CD4-positive, alpha-beta memory T cell (primary cell): ENCODE measurements around the gene ALDOA. TPM values are rescaled to one million over a fixed set of nuclear protein-coding genes. Genes with fewer than 3 reads are reported as not detected.
"Not testable (repeated sequence)": the region's sequence is repeated elsewhere in the genome, so short reads cannot be mapped to it uniquely, and the experiment has no call there.

Source experiments
- CTCF ChIA-PET: fragments of 350-600 bp; sonication (Branson Sonifier 250); formaldehyde crosslinking; loops from one replicate; lab custom pipeline; 2021; ENCODE audit warnings: inconsistent platforms; ENCODE audit not compliant: partially characterized antibody; lab: Charles Lee
- POLR2A ChIA-PET: fragments of 350-600 bp; sonication (Branson Sonifier 250); formaldehyde crosslinking; loops from one replicate; lab custom pipeline; 2021; ENCODE audit not compliant: partially characterized antibody; lab: Charles Lee
- DNase-seq, 5 donors: peaks; one replicate each; pipeline versions ENCODE4 v3.0.0 to v3.0.0-alpha.2; 2020 to 2022; ENCODE audit warnings: mixed read lengths in 1 of 5
- H3K27ac ChIP-seq: one replicate; pipeline ENCODE4 v1.7.0; 2013; ENCODE audit warnings: low read depth, low read length
- H3K27me3 ChIP-seq: 2 replicates; pipeline ENCODE4 v1.7.0; 2013; ENCODE audit warnings: mild to moderate bottlenecking, low read length, moderate library complexity; ENCODE audit not compliant: insufficient read depth
- H3K36me3 ChIP-seq: 2 replicates; pipeline ENCODE4 v1.7.0; 2013; ENCODE audit warnings: mild to moderate bottlenecking, low read length, moderate library complexity; ENCODE audit not compliant: insufficient read depth
- H3K4me1 ChIP-seq: 2 replicates; pipeline ENCODE4 v1.7.0; 2013; ENCODE audit warnings: mild to moderate bottlenecking, low read length, moderate library complexity; ENCODE audit not compliant: insufficient read depth
- H3K4me3 ChIP-seq, 2 donors: one replicate each; pipeline ENCODE4 v1.7.0; 2013; ENCODE audit warnings: low read length in 2 of 2, mild to moderate bottlenecking in 1 of 2
- H3K9me3 ChIP-seq, 2 donors: one replicate each; pipeline ENCODE4 v1.7.0; 2013; ENCODE audit warnings: low read length in 2 of 2, control low read depth in 1 of 2; ENCODE audit not compliant: control insufficient read depth in 1 of 2
- H3K27ac Mint-ChIP-seq, 7 donors: one replicate each; pipeline ENCODE4 v1.8.0; 2020 to 2021; ENCODE audit warnings: mixed read lengths in 7 of 7, mild to moderate bottlenecking in 6 of 7, inconsistent platforms in 3 of 7, moderate library complexity in 3 of 7
- H3K27me3 Mint-ChIP-seq, 2 donors: one replicate each; pipeline ENCODE4 v1.8.0; 2020 to 2021; ENCODE audit warnings: mixed read lengths in 2 of 2
- H3K36me3 Mint-ChIP-seq, 2 donors: one replicate each; pipeline ENCODE4 v1.8.0; 2020 to 2021; ENCODE audit warnings: mixed read lengths in 2 of 2, inconsistent platforms in 1 of 2, mild to moderate bottlenecking in 1 of 2
- H3K4me1 Mint-ChIP-seq, 4 donors: one replicate each; pipeline ENCODE4 v1.8.0; 2020 to 2021; ENCODE audit warnings: mixed read lengths in 4 of 4, mild to moderate bottlenecking in 1 of 4
- H3K4me3 Mint-ChIP-seq, 8 donors: one replicate each; pipeline ENCODE4 v1.8.0; 2020 to 2021; ENCODE audit warnings: mixed read lengths in 8 of 8, mild to moderate bottlenecking in 7 of 8, moderate library complexity in 6 of 8, inconsistent platforms in 3 of 8
- H3K9me3 Mint-ChIP-seq, 8 donors: one replicate each; pipeline ENCODE4 v1.8.0; 2020 to 2021; ENCODE audit warnings: mixed read lengths in 8 of 8, mild to moderate bottlenecking in 5 of 8, inconsistent platforms in 3 of 8, moderate library complexity in 1 of 8
- intact Hi-C: fragments of 100-400 bp; cut with micrococcal nuclease; formaldehyde crosslinking; loops from one replicate; pipeline ENCODE4 v1.15.1; 2023
- polyA plus RNA-seq, 2 donors: library from polyadenylated mRNA; unstranded; fragments of 300-500 nt; fragmentation: Illumina TruSeq; gene quantifications; one replicate each; pipeline ENCODE4 v1.2.3, GENCODE V29; 2021
- total RNA-seq, 2 experiments: library from RNA; stranded (reverse); gene quantifications; one replicate each; pipeline ENCODE4 v1.2.3, GENCODE V29; 2021

The ALDOA gene
- total and polyA plus RNA-seq, 4 experiments from 2014 or later: 558 to 1,115 (median 811) TPM

DNA sequence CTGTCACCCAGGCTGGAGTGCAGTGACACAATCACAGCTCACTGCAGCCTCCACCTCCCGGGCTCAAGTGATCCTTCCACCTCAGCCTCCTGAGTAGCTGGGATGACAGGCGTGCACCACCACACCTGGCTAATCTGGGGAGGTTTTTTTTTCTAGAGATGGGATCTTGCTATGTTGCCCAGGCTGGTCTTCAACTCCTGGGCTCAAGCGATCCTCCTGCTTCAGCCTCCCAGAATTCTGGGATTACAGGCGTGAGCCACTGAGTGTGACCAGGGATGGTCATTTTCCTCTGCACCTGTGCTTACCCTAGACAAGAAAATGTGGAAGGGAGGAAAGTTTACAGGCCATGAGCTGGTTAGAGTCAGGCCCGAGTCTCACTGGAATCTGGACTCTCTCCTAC, 24.9 kb upstream of the ALDOA start:
- H3K4me3 ChIP-seq, H3K9me3 ChIP-seq, H3K27ac ChIP-seq, H3K36me3 Mint-ChIP-seq, H3K4me3 Mint-ChIP-seq, H3K4me1 ChIP-seq, H3K9me3 Mint-ChIP-seq, H3K27me3 ChIP-seq, H3K4me1 Mint-ChIP-seq, intact Hi-C loops, H3K27me3 Mint-ChIP-seq, DNase-seq, H3K27ac Mint-ChIP-seq, H3K36me3 ChIP-seq, POLR2A ChIA-PET: not testable (repeated sequence)
- CTCF ChIA-PET: interaction anchor here (1.0 to 1.6 kb wide), 3 partner anchors 9 to 225 kb away, joined by 3 to 5 read pairs (median 3); partner anchors contain the start of gene PAGR1

DNA sequence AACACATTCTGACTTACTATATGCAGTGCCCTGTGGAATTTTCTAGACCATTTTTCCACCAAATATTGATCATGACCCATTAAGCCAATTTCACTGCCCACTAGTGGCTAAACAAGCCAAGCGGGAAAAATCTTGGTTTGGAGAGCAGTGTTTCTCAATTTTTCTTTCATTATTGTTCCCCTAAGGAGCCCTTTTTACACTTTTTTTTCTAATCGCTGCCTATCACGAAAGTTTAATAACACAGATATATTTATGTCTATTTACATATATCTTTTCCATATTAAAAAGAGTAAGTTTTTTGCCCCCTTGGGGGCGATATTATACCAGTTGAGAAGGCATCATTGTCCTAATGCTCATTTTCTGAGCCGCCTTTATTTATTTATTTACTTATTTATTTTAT, 23.7 kb upstream of the ALDOA start:
- ChIA-PET CTCF (interaction anchor here (1.0 to 3.5 kb wide), 3 partner anchors 10 to 14 kb away, joined by 3 to 26 read pairs (median 5); no protein-coding TSS in a partner anchor), POLR2A (no interaction called here)
- peak in 3 of 5 donors; percentile 26 to 39 (median 38) for DNase-seq
- H3K4me3 ChIP-seq: no peak overlapping the region
- Mint-ChIP-seq H3K9me3 (no peaks in the 10 kb centered on the region), H3K4me3 (no peak overlapping the region), H3K4me1 (peaks cover 0 to 5% (median 2%) of the 10 kb centered on the region in 4 donors), H3K36me3 (no peaks in the 10 kb centered on the region), H3K27me3 (peaks cover 0 to 5% of the 10 kb centered on the region in 2 donors), H3K27ac (no peak overlapping the region)
- no peaks in the 10 kb centered on the region for H3K27me3 ChIP-seq
- intact Hi-C loops: loop anchor here (1.0 kb wide), 1 partner anchor 367 kb away; no protein-coding TSS in a partner anchor
- H3K9me3 ChIP-seq: no peaks in the 10 kb centered on the region
- H3K36me3 ChIP-seq: no peaks in the 10 kb centered on the region
- H3K4me1 ChIP-seq: no peaks in the 10 kb centered on the region
- no peak overlapping the region for H3K27ac ChIP-seq

DNA sequence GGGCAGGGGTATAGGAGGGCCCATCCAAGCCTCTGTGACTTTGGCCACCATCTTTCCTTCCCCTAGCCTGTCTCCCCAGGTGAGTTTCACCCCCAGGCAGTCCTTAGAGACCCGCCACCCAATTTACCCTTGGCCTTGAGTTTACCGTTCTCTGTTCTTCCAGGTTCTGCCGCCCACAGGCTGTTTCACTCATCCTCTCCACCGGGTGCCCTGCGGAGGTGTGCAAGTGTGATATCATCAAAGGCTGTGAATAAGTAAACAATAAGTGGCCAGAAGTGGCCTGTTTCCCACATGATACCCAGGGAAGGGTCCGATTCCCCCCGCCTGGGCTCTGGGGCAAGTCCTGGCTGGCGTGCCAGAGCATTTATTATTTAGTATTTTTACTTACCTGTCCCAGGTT, 19.4 kb upstream of the ALDOA start:
- Mint-ChIP-seq H3K9me3 (no peaks in the 10 kb centered on the region), H3K27me3 (peaks cover 0 to 2% of the 10 kb centered on the region in 2 donors), H3K4me3 (no peak overlapping the region), H3K36me3 (no peaks in the 10 kb centered on the region), H3K4me1 (peaks cover 0 to 5% (median 4%) of the 10 kb centered on the region in 4 donors), H3K27ac (no peak overlapping the region)
- no peaks in the 10 kb centered on the region for H3K36me3 ChIP-seq
- H3K27me3 ChIP-seq: no peaks in the 10 kb centered on the region
- intact Hi-C loops: no loop called here
- no peak overlapping the region for H3K4me3 ChIP-seq
- DNase-seq: no peak
- H3K27ac ChIP-seq: no peak overlapping the region
- no peaks in the 10 kb centered on the region for H3K9me3 ChIP-seq
- CTCF ChIA-PET: no interaction called here
- POLR2A ChIA-PET: no interaction called here
- no peaks in the 10 kb centered on the region for H3K4me1 ChIP-seq

DNA sequence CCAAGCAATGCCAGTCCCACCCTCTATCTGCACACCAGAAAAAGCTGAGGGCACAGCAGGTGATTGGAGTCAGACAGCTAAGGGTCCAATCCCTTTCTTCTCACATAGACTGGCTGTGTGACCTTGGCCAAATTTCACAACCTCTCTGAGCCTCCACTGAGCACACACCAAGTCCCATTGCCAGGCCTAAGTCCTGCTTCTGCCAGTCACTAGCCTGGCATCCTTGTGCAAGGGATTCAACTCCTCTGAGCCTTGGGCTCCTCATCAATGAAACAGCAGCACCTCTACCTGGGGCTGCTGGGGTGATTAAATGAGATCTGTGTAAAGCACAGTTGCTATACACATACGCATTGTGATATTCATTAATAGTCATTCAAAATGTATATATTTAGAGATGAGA, 19.0 kb upstream of the ALDOA start:
- Histone ChIP-seq H3K9me3 (no peaks in the 10 kb centered on the region), H3K36me3 (no peaks in the 10 kb centered on the region), H3K27ac (no peak overlapping the region), H3K27me3 (no peaks in the 10 kb centered on the region), H3K4me3 (no peak overlapping the region), H3K4me1 (no peaks in the 10 kb centered on the region)
- H3K27me3 Mint-ChIP-seq: peaks cover 0 to 2% of the 10 kb centered on the region in 2 donors
- no peak overlapping the region for H3K4me3 Mint-ChIP-seq
- H3K9me3 Mint-ChIP-seq: no peaks in the 10 kb centered on the region
- POLR2A ChIA-PET: no interaction called here
- CTCF ChIA-PET: interaction anchor here (0.8 to 1.2 kb wide), 2 partner anchors 10 to 14 kb away, joined by 3 to 5 read pairs; no protein-coding TSS in a partner anchor
- H3K4me1 Mint-ChIP-seq: peaks cover 0 to 8% (median 6%) of the 10 kb centered on the region in 4 donors
- intact Hi-C loops: no loop called here
- no peak overlapping the region for H3K27ac Mint-ChIP-seq
- DNase-seq: no peak
- H3K36me3 Mint-ChIP-seq: no peaks in the 10 kb centered on the region

DNA sequence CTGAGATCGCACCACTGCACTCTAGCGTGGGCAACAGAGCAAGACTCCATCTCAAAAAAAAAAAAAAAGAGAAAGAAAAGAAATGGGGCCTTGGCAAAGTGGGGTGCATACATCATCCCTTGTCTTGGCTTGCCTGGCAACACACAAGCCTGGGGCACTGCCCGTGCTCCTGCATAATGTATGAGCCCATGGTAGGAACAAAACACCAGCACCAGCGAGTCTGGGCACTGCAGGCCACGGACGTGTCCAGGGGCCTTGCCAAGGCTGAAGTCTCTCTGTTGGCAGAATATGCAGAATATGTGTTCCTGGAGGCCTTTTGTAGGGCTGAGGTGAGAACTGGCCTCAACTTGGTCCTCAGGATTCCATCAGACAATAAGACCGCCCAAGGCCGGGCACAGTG, 15.7 kb upstream of the ALDOA start:
- POLR2A ChIA-PET: no interaction called here
- no peaks in the 10 kb centered on the region for H3K36me3 ChIP-seq
- H3K27me3 ChIP-seq: no peaks in the 10 kb centered on the region
- peaks cover 12% of the 10 kb centered on the region for H3K4me1 ChIP-seq
- Mint-ChIP-seq H3K36me3 (peaks cover 0 to 1% of the 10 kb centered on the region in 2 donors), H3K4me3 (no peak overlapping the region), H3K9me3 (no peaks in the 10 kb centered on the region), H3K4me1 (peaks cover 7 to 28% (median 18%) of the 10 kb centered on the region in 4 donors), H3K27ac (peak overlapping the region in 1 of 7 donors; percentile 67), H3K27me3 (no peaks in the 10 kb centered on the region)
- intact Hi-C loops: no loop called here
- H3K9me3 ChIP-seq: no peaks in the 10 kb centered on the region
- no peak overlapping the region for H3K27ac ChIP-seq
- DNase-seq: no peak
- H3K4me3 ChIP-seq: no peak overlapping the region
- CTCF ChIA-PET: no interaction called here

DNA sequence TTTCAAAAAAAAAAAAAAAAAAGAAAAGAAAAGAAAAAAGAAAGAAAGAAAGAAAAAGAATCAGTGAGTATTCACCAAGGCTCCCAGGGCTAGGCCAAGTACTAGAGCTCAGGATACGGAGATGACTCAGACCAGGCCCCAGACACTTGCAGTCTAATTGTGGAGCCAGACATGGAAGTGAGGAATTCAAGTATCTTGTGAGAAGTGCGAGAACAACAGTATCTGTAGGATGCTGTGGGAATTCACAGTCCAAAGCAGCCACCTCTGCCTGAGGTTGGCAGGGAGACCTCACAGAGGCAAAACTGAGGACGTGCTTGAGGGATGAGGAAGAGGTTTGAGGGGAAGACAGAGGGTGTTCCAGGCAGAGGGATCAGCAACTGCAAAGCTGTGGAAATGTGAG, 14.0 kb upstream of the ALDOA start:
- Mint-ChIP-seq H3K9me3 (peaks cover 0 to 1% (median 0%) of the 10 kb centered on the region in 8 donors), H3K27ac (peak overlapping the region in 5 of 7 donors; percentile 36 to 90 (median 67)), H3K36me3 (peaks cover 0 to 1% of the 10 kb centered on the region in 2 donors), H3K4me3 (peak overlapping the region in 7 of 8 donors; percentile 20 to 79 (median 55)), H3K27me3 (no peaks in the 10 kb centered on the region), H3K4me1 (peaks cover 10 to 31% (median 23%) of the 10 kb centered on the region in 4 donors)
- H3K27ac ChIP-seq: no peak overlapping the region
- H3K9me3 ChIP-seq: no peaks in the 10 kb centered on the region
- POLR2A ChIA-PET: interaction anchor here (5.0 kb wide), 1 partner anchor 13 kb away, joined by 91 read pairs; the partner anchor contains the start of gene ALDOA
- CTCF ChIA-PET: interaction anchor here (1.0 kb wide), 1 partner anchor 21 kb away, joined by 3 read pairs; the partner anchor contains the start of gene TLCD3B
- no peak overlapping the region for H3K4me3 ChIP-seq
- no peak for DNase-seq
- intact Hi-C loops: no loop called here
- no peaks in the 10 kb centered on the region for H3K27me3 ChIP-seq
- H3K4me1 ChIP-seq: peaks cover 21% of the 10 kb centered on the region
- H3K36me3 ChIP-seq: no peaks in the 10 kb centered on the region

DNA sequence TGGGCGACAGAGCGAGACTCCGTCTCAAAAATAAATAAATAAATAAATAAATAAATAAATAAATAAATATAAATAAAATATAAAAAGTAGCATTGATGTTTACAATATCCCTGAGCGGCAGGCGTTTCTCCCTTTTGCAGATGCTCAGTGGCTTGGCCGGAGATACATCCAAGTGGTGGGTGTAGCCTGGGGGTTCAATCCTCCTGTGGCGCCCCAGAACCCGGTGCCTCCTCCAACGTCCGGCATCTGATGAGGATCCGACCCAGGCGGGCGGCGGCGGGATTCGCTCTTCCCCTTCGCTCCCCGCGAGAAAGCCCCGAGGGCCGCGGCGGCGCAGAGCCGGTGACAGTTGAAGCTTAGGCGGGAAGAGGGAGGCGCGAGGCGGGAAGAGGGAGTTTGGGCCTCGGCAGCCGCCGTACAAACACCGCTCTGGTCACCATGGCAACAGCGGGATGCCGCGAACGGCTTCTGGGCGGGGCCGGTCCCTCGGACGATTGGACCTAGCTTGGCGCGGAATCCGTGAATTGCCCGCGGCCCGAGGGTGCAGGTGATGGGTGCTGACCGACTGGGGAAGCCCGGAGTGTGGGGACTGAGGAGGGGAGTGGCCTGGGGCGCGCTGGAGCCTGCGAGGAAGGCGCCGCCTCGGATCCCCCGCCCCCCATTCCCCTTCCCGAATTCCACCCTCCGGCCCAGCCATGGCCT, 12.7 kb upstream of the ALDOA start:
- peak overlapping the region in 6 of 7 donors; percentile 53 to 94 (median 79) for H3K27ac Mint-ChIP-seq

More for the DNA sequence above, 12.7 kb upstream of the ALDOA start:
- peak overlapping the region; percentile 23 to 64 for H3K4me3 ChIP-seq
- Mint-ChIP-seq H3K9me3 (peaks cover 0 to 2% (median 0%) of the 10 kb centered on the region in 8 donors), H3K36me3 (peaks cover 0 to 1% of the 10 kb centered on the region in 2 donors), H3K27me3 (no peaks in the 10 kb centered on the region), H3K4me1 (peaks cover 10 to 31% (median 23%) of the 10 kb centered on the region in 4 donors), H3K4me3 (peak overlapping the region; percentile 84 to 93 (median 87))
- DNase-seq: peak; percentile 80 to 88 (median 82)
- ChIA-PET POLR2A (interaction anchor here (0.9 to 5.0 kb wide), 5 partner anchors 12 to 133 kb away, joined by 3 to 91 read pairs (median 3); partner anchors contain the start of genes ALDOA, PPP4C and TBX6), CTCF (interaction anchor here (0.6 to 4.1 kb wide), 4 partner anchors 10 to 206 kb away, joined by 3 to 21 read pairs (median 4); partner anchors contain the start of genes ALDOA and TLCD3B)
- H3K4me1 ChIP-seq: peaks cover 21% of the 10 kb centered on the region
- intact Hi-C loops: loop anchor here (1.0 kb wide), 2 partner anchors 12 to 38 kb away; partner anchors contain the start of genes ALDOA and TBX6
- no peaks in the 10 kb centered on the region for H3K36me3 ChIP-seq
- H3K27me3 ChIP-seq: no peaks in the 10 kb centered on the region
- no peak overlapping the region for H3K27ac ChIP-seq
- no peaks in the 10 kb centered on the region for H3K9me3 ChIP-seq
